Astrocyte (in vitro differentiated cells and primary cell): ENCODE data around the gene SHC3. TPM values are rescaled to one million over a fixed set of nuclear protein-coding genes. Genes with fewer than 3 reads are reported as not detected.

Source experiments
- DNase-seq: peaks from one replicate; pipeline ENCODE4 v3.0.0-alpha.2; 2010; ENCODE audit warnings: low read depth
- FAIRE-seq: peaks from 2 replicates; lab custom pipeline; 2011; peaks lifted over from hg19 to GRCh38; lab: Jason Lieb, UNC
- H2AFZ ChIP-seq: 2 replicates; pipeline ENCODE4 v1.6.0; 2012; ENCODE audit warnings: low read depth, low read length, inconsistent platforms
- H3K27ac ChIP-seq: 2 replicates; pipeline ENCODE4 v1.5.1; 2011; ENCODE audit warnings: low read depth, low read length, inconsistent platforms
- H3K27me3 ChIP-seq: 2 replicates; pipeline ENCODE4 v1.6.0; 2011; ENCODE audit warnings: low read length, inconsistent platforms; ENCODE audit not compliant: insufficient read depth
- H3K36me3 ChIP-seq: 2 replicates; pipeline ENCODE4 v1.5.1; 2011; ENCODE audit warnings: low read length, inconsistent platforms; ENCODE audit not compliant: insufficient read depth
- H3K4me1 ChIP-seq: 2 replicates; pipeline ENCODE4 v1.5.1; 2011; ENCODE audit warnings: low read length, inconsistent platforms; ENCODE audit not compliant: insufficient read depth
- H3K4me2 ChIP-seq: 2 replicates; pipeline ENCODE4 v1.6.0; 2012; ENCODE audit warnings: low read length, inconsistent platforms
- H3K4me3 ChIP-seq: 2 replicates; pipeline ENCODE4 v1.5.1; 2011; ENCODE audit warnings: low read depth, mild to moderate bottlenecking, low read length, inconsistent platforms; ENCODE audit not compliant: insufficient read depth
- H3K79me2 ChIP-seq: 2 replicates; pipeline ENCODE4 v1.6.0; 2012; ENCODE audit warnings: mild to moderate bottlenecking, low read length, inconsistent platforms; ENCODE audit not compliant: insufficient read depth
- H3K9ac ChIP-seq: 2 replicates; pipeline ENCODE4 v1.6.0; 2012; ENCODE audit warnings: mild to moderate bottlenecking, low read length, inconsistent platforms
- H3K9me3 ChIP-seq: 2 replicates; pipeline ENCODE4 v1.5.1; 2012; ENCODE audit warnings: low read depth, mild to moderate bottlenecking, low read length, inconsistent platforms; ENCODE audit not compliant: insufficient read depth
- H4K20me1 ChIP-seq: 2 replicates; pipeline ENCODE4 v1.6.0; 2012; ENCODE audit warnings: low read length, inconsistent platforms; ENCODE audit not compliant: insufficient read depth
- H3K27ac Mint-ChIP-seq: one replicate; pipeline ENCODE4 v1.8.0; 2021; ENCODE audit warnings: mild to moderate bottlenecking, mixed read lengths; ENCODE audit not compliant: unreplicated experiment
- H3K27me3 Mint-ChIP-seq: one replicate; pipeline ENCODE4 v1.8.0; 2021; ENCODE audit warnings: low read depth, mixed read lengths; ENCODE audit not compliant: unreplicated experiment
- H3K36me3 Mint-ChIP-seq: one replicate; pipeline ENCODE4 v1.8.0; 2021; ENCODE audit warnings: low read depth, mixed read lengths; ENCODE audit not compliant: unreplicated experiment
- H3K4me1 Mint-ChIP-seq: one replicate; pipeline ENCODE4 v1.8.0; 2021; ENCODE audit warnings: low read depth, mixed read lengths; ENCODE audit not compliant: unreplicated experiment
- H3K4me3 Mint-ChIP-seq: one replicate; pipeline ENCODE4 v1.8.0; 2021; ENCODE audit warnings: mild to moderate bottlenecking, moderate library complexity, mixed read lengths; ENCODE audit not compliant: unreplicated experiment
- H3K9me3 Mint-ChIP-seq: one replicate; pipeline ENCODE4 v1.8.0; 2021; ENCODE audit warnings: mild to moderate bottlenecking, mixed read lengths; ENCODE audit not compliant: unreplicated experiment
- CTCF ChIP-seq: IDR thresholded peaks from 2 replicates; pipeline ENCODE4 v1.5.1; 2011; ENCODE audit warnings: low read depth, mild to moderate bottlenecking, inconsistent platforms, low read length, moderate library complexity; ENCODE audit not compliant: insufficient read depth
- EZH2 ChIP-seq: IDR thresholded peaks from 2 replicates; pipeline ENCODE4 v1.6.1; 2012; ENCODE audit warnings: mild to moderate bottlenecking, low read length, inconsistent platforms; ENCODE audit not compliant: insufficient read depth
- total RNA-seq: library from RNA; stranded (reverse); gene quantifications from 2 replicates; pipeline ENCODE4 v1.2.1, GENCODE V29; 2021

The SHC3 gene
- total RNA-seq, 1 donor from 2014 or later: 4.6 TPM

- Histone ChIP-seq H3K27me3 (no peaks in the 10 kb centered on the region), H3K27ac (peak overlapping the region; percentile 17), H3K9ac (no peak overlapping the region), H3K4me3 (no peak overlapping the region), H2AFZ (no peak overlapping the region), H3K4me1 (peaks cover 12% of the 10 kb centered on the region), H3K9me3 (no peaks in the 10 kb centered on the region), H4K20me1 (peaks cover 4% of the 10 kb centered on the region), H3K79me2 (no peaks in the 10 kb centered on the region), H3K4me2 (peak overlapping the region; percentile 20), H3K36me3 (peaks cover 25% of the 10 kb centered on the region)
- Mint-ChIP-seq H3K27ac (no peak overlapping the region), H3K27me3 (peaks cover 5% of the 10 kb centered on the region), H3K9me3 (peaks cover 2% of the 10 kb centered on the region), H3K4me1 (peaks cover 9% of the 10 kb centered on the region), H3K4me3 (no peak overlapping the region), H3K36me3 (peaks cover 3% of the 10 kb centered on the region)
- DNase-seq: no peak
- TF ChIP-seq CTCF (no peak), EZH2 (no peak)
- FAIRE-seq: no peak
Measured at GRCh38 chr9:89078421-89078820, 100.2 kb downstream of the SHC3 start.

- no peak overlapping the region for H3K4me3 Mint-ChIP-seq
Measured at GRCh38 chr9:89077519-89077918, 101.1 kb downstream of the SHC3 start.

More at GRCh38 chr9:89077519-89077918, 101.1 kb downstream of the SHC3 start:
- Histone ChIP-seq H3K36me3 (peaks cover 28% of the 10 kb centered on the region), H3K27ac (no peak overlapping the region), H3K4me2 (no peak overlapping the region), H4K20me1 (no peaks in the 10 kb centered on the region), H3K27me3 (no peaks in the 10 kb centered on the region), H3K4me3 (no peak overlapping the region), H3K9me3 (no peaks in the 10 kb centered on the region), H3K9ac (no peak overlapping the region), H3K4me1 (peaks cover 12% of the 10 kb centered on the region), H2AFZ (no peak overlapping the region), H3K79me2 (no peaks in the 10 kb centered on the region)
- no peak for DNase-seq
- no peaks in the 10 kb centered on the region for H3K36me3 Mint-ChIP-seq
- H3K27ac Mint-ChIP-seq: no peak overlapping the region
- H3K9me3 Mint-ChIP-seq: no peaks in the 10 kb centered on the region
- peaks cover 4% of the 10 kb centered on the region for H3K27me3 Mint-ChIP-seq
- FAIRE-seq: no peak
- peaks cover 9% of the 10 kb centered on the region for H3K4me1 Mint-ChIP-seq
- no peak for TF ChIP-seq EZH2
- no peak for TF ChIP-seq CTCF
